ENCODE measurements around the gene GALNT11. TPM values are rescaled to one million over a fixed set of nuclear protein-coding genes. Genes with fewer than 3 reads are reported as not detected.

GALNT11 gene
- total RNA-seq, 1 donor from 2014 or later: 146 TPM

GRCh38 chr7:152103066-152103465 lies 77.6 kb downstream of the GALNT11 start:
- Histone ChIP-seq H3K36me3 (peaks cover 24 to 35% of the 10 kb centered on the region in 2 donors), H3K9me3 (no peaks in the 10 kb centered on the region), H3K27ac (no peak overlapping the region), H3K4me3 (no peak overlapping the region), H3K27me3 (no peaks in the 10 kb centered on the region), H3K4me1 (no peaks in the 10 kb centered on the region)
- intact Hi-C loops (cut with DNase I): no loop called here
- TF ChIP-seq CTCF (IDR thresholded peaks at IDR 0.05): no peak
- DNase-seq (ENCODE audit: low spot score in 2 of 2): no peak

- no peaks in the 10 kb centered on the region for H3K27me3 ChIP-seq
- no peak for TF ChIP-seq CTCF (IDR thresholded peaks at IDR 0.05)
- H3K36me3 ChIP-seq: peaks cover 28 to 40% of the 10 kb centered on the region in 2 donors
- intact Hi-C loops (cut with DNase I): no loop called here
- H3K27ac ChIP-seq: no peak overlapping the region
- no peaks in the 10 kb centered on the region for H3K9me3 ChIP-seq
- no peak overlapping the region for H3K4me3 ChIP-seq
- DNase-seq (ENCODE audit: low spot score in 2 of 2): no peak
- H3K4me1 ChIP-seq: no peaks in the 10 kb centered on the region
Measured at GRCh38 chr7:152103691-152104090, 78.2 kb downstream of the GALNT11 start.

DNA sequence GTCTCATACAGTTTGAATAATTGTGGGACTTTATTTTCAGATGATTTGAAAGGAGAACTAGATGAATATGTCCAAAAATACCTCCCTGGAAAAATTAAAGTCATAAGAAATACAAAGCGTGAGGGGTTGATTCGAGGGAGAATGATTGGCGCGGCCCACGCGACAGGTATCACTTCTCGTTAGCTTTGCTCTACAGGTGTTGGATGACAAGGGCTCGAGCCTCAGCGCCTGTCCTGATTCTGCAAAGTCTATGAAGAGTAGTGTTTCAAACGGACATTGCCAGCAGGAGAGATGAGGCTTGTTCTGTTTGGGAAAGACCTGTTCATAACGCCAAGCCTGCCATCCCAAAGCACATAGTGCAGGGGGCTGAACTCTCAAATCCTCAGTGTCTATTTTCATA lies 79.7 kb downstream of the GALNT11 start:
- no peak for DNase-seq (ENCODE audit: low spot score in 2 of 2)
- no peaks in the 10 kb centered on the region for H3K27me3 ChIP-seq
- no peak overlapping the region for H3K27ac ChIP-seq
- no peaks in the 10 kb centered on the region for H3K9me3 ChIP-seq
- no peak for TF ChIP-seq CTCF (IDR thresholded peaks at IDR 0.05)
- no peak overlapping the region for H3K4me3 ChIP-seq
- H3K36me3 ChIP-seq: peaks cover 28 to 44% of the 10 kb centered on the region in 2 donors
- intact Hi-C loops (cut with DNase I): no loop called here
- no peaks in the 10 kb centered on the region for H3K4me1 ChIP-seq

- no peaks in the 10 kb centered on the region for H3K4me1 ChIP-seq
- H3K27me3 ChIP-seq: no peaks in the 10 kb centered on the region
- H3K9me3 ChIP-seq: no peaks in the 10 kb centered on the region
- H3K4me3 ChIP-seq: no peak overlapping the region
- DNase-seq (ENCODE audit: low spot score in 2 of 2): no peak
- H3K36me3 ChIP-seq: peaks cover 36 to 53% of the 10 kb centered on the region in 2 donors
- intact Hi-C loops (cut with DNase I): no loop called here
- H3K27ac ChIP-seq: no peak overlapping the region
- no peak for TF ChIP-seq CTCF (IDR thresholded peaks at IDR 0.05)
Measured at GRCh38 chr7:152106990-152107389, 81.5 kb downstream of the GALNT11 start.

GRCh38 chr7:152107945-152108344 lies 82.5 kb downstream of the GALNT11 start:
- H3K9me3 ChIP-seq: no peaks in the 10 kb centered on the region
- intact Hi-C loops (cut with DNase I): no loop called here
- no peak for TF ChIP-seq CTCF (IDR thresholded peaks at IDR 0.05)
- DNase-seq (ENCODE audit: low spot score in 2 of 2): no peak
- no peak overlapping the region for H3K4me3 ChIP-seq
- H3K27me3 ChIP-seq: no peaks in the 10 kb centered on the region
- H3K27ac ChIP-seq: no peak overlapping the region
- peaks cover 32 to 51% of the 10 kb centered on the region in 2 donors for H3K36me3 ChIP-seq
- H3K4me1 ChIP-seq: no peaks in the 10 kb centered on the region

DNA sequence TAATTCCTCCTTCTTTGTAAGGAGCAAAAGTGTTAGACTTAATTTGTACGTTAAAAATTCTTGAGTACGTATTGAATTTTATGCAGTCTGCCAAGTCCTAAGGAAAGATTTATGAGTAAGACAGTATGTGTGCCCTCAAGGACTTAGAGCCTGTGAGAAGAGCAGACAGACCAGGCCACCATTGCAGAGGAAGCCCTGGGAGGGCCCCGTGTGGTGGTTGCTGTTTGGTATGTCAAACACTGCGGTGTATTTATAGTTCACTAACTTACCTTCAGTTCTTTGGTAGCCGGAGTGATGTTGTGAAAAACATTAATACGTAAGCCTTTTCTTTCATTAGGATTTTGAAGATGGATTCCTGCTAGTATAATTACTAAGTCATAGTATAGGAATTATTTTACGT lies 82.9 kb downstream of the GALNT11 start:
- Histone ChIP-seq H3K27me3 (no peaks in the 10 kb centered on the region), H3K4me1 (no peaks in the 10 kb centered on the region), H3K27ac (no peak overlapping the region), H3K36me3 (peaks cover 29 to 51% of the 10 kb centered on the region in 2 donors), H3K4me3 (no peak overlapping the region), H3K9me3 (no peaks in the 10 kb centered on the region)
- intact Hi-C loops (cut with DNase I): no loop called here
- TF ChIP-seq CTCF (IDR thresholded peaks at IDR 0.05): no peak
- no peak for DNase-seq (ENCODE audit: low spot score in 2 of 2)

Measured in ascending aorta (tissue), 2 donors.